BLaER1 treated with 17β-estradiol and CSF1 and Interleukin-3, amounts not matched to agents 10 nM and 100 nM (cell line): ENCODE measurements around the gene POLDIP2.

ENCODE experiments used
- H3K27ac ChIP-seq, 11 experiments: shearing (Covaris generic); formaldehyde crosslinking; 2 replicates each; pipeline ENCODE4 v1.8.1; 2022
- H3K27me3 ChIP-seq, 11 experiments: shearing (Covaris generic); formaldehyde crosslinking; 2 replicates each; pipeline ENCODE4 v1.8.1; 2022
- H3K36me3 ChIP-seq, 11 experiments: shearing (Covaris generic); formaldehyde crosslinking; 2 replicates each; pipeline ENCODE4 v1.8.1; 2022
- H3K4me1 ChIP-seq, 10 experiments: shearing (Covaris generic); formaldehyde crosslinking; 2 replicates each; pipeline ENCODE4 v1.8.1; 2022
- H3K4me2 ChIP-seq, 11 experiments: shearing (Covaris generic); formaldehyde crosslinking; 2 replicates each; pipeline ENCODE4 v1.8.1; 2022
- H3K4me3 ChIP-seq, 10 experiments: shearing (Covaris generic); formaldehyde crosslinking; 2 replicates each; pipeline ENCODE4 v1.8.1; 2022
- H3K9ac ChIP-seq, 11 experiments: shearing (Covaris generic); formaldehyde crosslinking; 2 replicates each; pipeline ENCODE4 v1.8.1; 2022
- H3K9me3 ChIP-seq, 11 experiments: shearing (Covaris generic); formaldehyde crosslinking; replicated peaks in 1 of 11; 2 replicates each; pipeline ENCODE4 v1.8.1; 2022
- H4K20me1 ChIP-seq, 11 experiments: shearing (Covaris generic); formaldehyde crosslinking; 2 replicates each; pipeline ENCODE4 v1.8.1; 2022
- Cebpa-rat ChIP-seq, 11 experiments: shearing (Covaris generic); IDR thresholded peaks; 2 replicates each; pipeline ENCODE4 v1.8.1; 2022

POLDIP2 gene

DNA sequence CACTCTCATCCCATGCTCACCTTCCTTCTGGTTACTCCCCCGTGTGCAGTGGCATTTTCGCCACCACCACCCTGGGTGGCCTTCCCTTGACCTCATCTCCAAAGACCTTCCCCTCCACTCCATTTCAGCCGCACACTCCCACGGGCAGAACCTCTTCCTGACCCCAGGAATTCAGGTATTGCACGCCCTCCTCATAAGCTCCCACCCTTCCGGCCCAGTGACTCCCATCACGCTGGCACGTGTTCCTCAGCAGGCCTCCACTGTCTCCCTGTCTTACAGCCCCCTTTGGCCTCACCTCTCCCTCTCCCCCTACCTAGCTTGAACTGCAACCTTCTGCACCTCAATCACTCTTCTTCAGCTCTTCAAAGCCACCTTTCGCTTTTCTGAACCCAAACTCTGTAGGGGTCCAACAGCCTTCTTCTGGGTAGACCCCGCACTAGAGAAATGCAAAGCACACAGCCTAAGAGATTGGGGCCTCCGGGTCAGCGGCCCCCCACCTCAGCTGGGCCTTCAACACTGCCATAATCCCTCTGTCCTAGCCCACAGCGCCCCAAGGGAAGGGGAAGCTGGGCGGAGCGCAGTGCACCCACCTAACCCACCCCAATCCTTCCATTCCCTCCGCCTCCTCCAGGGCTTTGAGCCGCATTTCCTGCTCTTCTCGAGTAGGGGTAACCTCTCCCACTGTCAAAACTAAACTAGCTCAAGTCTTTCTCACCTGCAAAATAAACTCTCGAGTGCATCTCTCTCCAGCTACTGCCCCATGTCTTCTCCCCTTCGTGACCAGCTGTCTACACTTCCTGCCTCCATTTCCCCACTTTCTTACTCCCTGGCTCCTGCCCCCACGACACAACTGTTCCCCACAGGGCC is 40.0 kb downstream of the POLDIP2 start:
- Histone ChIP-seq H4K20me1 (peaks cover 0 to 25% (median 14%) of the 10 kb centered on the region in 11 experiments; a peak in 13 of 22 replicates), H3K4me1 (peaks cover 17 to 40% (median 33%) of the 10 kb centered on the region in 10 experiments), H3K27me3 (no peaks in the 10 kb centered on the region; a peak in 1 of 22 replicates), H3K36me3 (peaks cover 0 to 17% (median 2%) of the 10 kb centered on the region in 11 experiments; a peak in 5 of 22 replicates), H3K27ac (no peak overlapping the region), H3K4me2 (peak overlapping the region in 10 of 11 experiments; percentile 92 to 98 (median 96); a peak in 19 of 22 replicates), H3K9ac (peak overlapping the region in 1 of 11 experiments; percentile 86; a peak in 2 of 22 replicates), H3K9me3 (no peaks in the 10 kb centered on the region), H3K4me3 (peak overlapping the region in 2 of 10 experiments; percentile 73 to 77; a peak in 2 of 20 replicates)
- TF ChIP-seq Cebpa-rat (IDR thresholded peaks at IDR 0.05): no peak

DNA sequence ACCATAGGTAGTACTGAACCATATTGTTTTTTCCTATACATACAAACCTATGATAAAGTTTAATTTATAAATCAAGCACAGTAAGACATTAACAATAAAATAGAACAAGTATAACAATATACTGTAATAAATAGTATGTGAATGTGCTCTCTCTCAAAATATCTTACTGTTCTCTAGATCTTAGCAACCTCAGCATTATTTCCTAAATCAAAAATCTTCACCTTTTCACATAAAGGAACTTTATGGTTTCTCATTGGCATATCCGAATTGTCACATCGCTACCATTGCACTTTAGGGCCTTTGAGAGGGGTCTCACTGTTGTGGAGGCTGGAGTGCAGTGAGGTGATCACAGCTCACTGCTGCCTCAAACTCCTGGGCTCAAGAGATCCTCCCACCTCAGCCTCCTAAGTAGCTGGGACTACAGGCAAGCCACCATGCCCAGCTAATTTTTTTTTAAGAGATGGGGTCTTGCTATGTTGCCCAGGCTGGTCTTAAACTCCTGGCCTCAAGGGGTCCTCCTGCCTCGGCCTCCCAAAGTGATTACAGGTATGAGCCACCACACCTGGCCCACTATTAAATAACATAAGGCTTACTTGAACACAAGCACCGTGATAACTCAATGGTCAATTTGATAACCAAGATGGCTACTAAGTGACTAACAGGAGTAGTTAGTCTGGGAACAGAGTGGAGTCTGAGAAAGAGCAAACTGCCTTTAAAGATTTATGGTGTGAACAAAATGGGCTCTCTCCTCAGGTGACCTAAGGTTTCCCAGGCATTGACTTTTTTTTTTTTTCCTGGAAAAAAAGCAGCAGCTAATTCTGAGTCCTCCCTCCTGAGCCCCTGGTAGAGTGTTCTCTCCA is 41.3 kb downstream of the POLDIP2 start:
- peaks cover 17 to 29% (median 26%) of the 10 kb centered on the region in 10 experiments for H3K4me1 ChIP-seq
- no peaks in the 10 kb centered on the region; a peak in 1 of 22 replicates for H3K27me3 ChIP-seq
- no peak overlapping the region for H3K4me2 ChIP-seq
- H4K20me1 ChIP-seq: peaks cover 0 to 13% (median 2%) of the 10 kb centered on the region in 11 experiments; a peak in 9 of 22 replicates
- no peak overlapping the region for H3K4me3 ChIP-seq
- no peak overlapping the region for H3K9ac ChIP-seq
- H3K27ac ChIP-seq: no peak overlapping the region
- no peaks in the 10 kb centered on the region for H3K9me3 ChIP-seq
- H3K36me3 ChIP-seq: peaks cover 0 to 7% (median 0%) of the 10 kb centered on the region in 11 experiments; a peak in 2 of 22 replicates
- no peak for TF ChIP-seq Cebpa-rat (IDR thresholded peaks at IDR 0.05)

- Histone ChIP-seq H3K4me2 (no peak overlapping the region), H3K4me1 (peaks cover 8 to 12% (median 10%) of the 10 kb centered on the region in 10 experiments), H3K4me3 (no peak overlapping the region), H3K36me3 (no peaks in the 10 kb centered on the region), H3K9ac (no peak overlapping the region), H4K20me1 (no peaks in the 10 kb centered on the region), H3K27me3 (no peaks in the 10 kb centered on the region; a peak in 1 of 22 replicates), H3K27ac (no peak overlapping the region), H3K9me3 (no peaks in the 10 kb centered on the region)
- no peak for TF ChIP-seq Cebpa-rat (IDR thresholded peaks at IDR 0.05)
Observed at GRCh38 chr17:28313841-28314240, 43.5 kb downstream of the POLDIP2 start.

- Histone ChIP-seq H3K4me1 (no peaks in the 10 kb centered on the region), H3K4me2 (no peak overlapping the region), H3K9ac (no peak overlapping the region), H3K36me3 (no peaks in the 10 kb centered on the region), H3K27ac (no peak overlapping the region), H3K4me3 (no peak overlapping the region), H4K20me1 (no peaks in the 10 kb centered on the region; a peak in 1 of 22 replicates), H3K9me3 (no peaks in the 10 kb centered on the region), H3K27me3 (no peaks in the 10 kb centered on the region)
- TF ChIP-seq Cebpa-rat (IDR thresholded peaks at IDR 0.05): no peak
Observed at GRCh38 chr17:28306954-28307401, 50.3 kb downstream of the POLDIP2 start.

GRCh38 chr17:28298449-28298848 is 58.9 kb downstream of the POLDIP2 start:
- no peaks in the 10 kb centered on the region for H4K20me1 ChIP-seq
- no peaks in the 10 kb centered on the region for H3K36me3 ChIP-seq
- peaks cover 5 to 15% (median 8%) of the 10 kb centered on the region in 10 experiments; a peak in 11 of 20 replicates for H3K4me1 ChIP-seq
- H3K4me2 ChIP-seq: no peak overlapping the region
- no peak overlapping the region for H3K27ac ChIP-seq
- no peak for TF ChIP-seq Cebpa-rat (IDR thresholded peaks at IDR 0.05)
- no peak overlapping the region for H3K9ac ChIP-seq
- H3K9me3 ChIP-seq: no peaks in the 10 kb centered on the region
- no peak overlapping the region for H3K4me3 ChIP-seq
- peaks cover 0 to 8% (median 0%) of the 10 kb centered on the region in 11 experiments; a peak in 1 of 22 replicates for H3K27me3 ChIP-seq
